HG03571 (cell line): ENCODE measurements around the gene CCM2.
A peak's percentile ranks its signal among the peaks of the same experiment; 100 is the strongest.

Experiments used
- ATAC-seq: cut with Tn5 transposase; IDR thresholded peaks from one replicate; pipeline ENCODE4 v1.9.1; 2021; ENCODE audit not compliant: unreplicated experiment

The CCM2 gene

GRCh38 chr7:45118292-45118691 lies 118.3 kb downstream of the CCM2 start:
- no peak for ATAC-seq

DNA sequence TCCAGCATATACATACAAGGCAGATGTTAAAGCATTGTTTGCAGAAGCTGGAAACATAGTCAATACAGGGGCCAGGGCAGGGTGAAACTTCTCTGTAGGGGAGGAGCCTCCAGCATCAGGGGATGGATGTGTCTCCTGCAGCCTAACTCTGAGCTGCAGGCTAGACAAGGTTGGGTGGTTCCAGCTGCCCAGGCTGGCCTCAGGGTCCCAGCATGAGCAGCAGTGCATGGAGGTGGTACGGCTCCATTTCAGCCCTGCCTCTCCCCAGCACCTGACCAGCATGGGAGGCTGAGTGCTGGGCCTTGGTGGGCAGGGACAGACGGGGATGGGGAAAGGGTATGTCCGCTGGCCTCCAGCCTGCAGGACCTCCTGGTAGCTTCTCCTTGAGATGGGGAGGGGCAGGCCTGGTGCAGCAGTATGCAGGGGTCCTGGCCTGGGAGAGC lies 118.9 kb downstream of the CCM2 start:
- peak; percentile 54 for ATAC-seq

GRCh38 chr7:45119550-45119949 lies 119.5 kb downstream of the CCM2 start:
- no peak for ATAC-seq

- no peak for ATAC-seq
These were observed 123.2 kb downstream of the CCM2 start for GRCh38 chr7:45122975-45123860.

- ATAC-seq: no peak
These were observed 124.1 kb downstream of the CCM2 start for GRCh38 chr7:45123913-45124710.

DNA sequence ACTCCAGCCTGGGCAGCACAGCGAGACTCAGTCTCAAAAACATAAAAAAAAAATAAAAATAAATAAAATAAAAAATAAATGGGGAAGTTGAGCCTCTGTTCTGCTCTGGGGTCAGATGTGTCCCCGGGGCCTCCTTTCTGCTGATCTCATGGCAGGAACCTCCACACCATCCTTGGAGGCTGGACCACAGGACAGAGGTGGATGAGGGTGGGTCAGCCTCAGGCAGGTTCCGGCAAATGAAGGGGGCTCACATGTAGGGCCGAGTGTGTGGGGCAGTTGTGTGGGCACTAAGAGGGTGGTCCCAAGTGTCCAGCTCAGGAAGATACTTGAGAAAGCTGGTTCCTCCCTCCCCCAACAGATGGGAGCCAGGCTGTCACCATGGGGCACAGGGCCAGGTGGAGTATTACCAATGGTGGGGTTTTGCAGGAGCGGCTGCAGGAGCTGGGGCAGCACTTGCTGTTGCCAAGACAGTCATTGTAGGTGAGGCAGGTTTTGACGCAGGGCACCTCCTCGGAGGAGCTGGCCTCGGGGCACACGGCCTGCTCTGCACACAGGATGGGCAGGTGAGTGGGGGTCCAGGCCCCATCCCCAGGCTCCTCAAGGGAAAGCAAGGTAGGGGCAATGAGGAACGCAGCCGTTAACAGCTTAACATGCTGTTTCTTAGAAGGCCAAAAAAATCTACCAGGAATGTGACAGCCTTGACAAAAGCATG lies 125.3 kb downstream of the CCM2 start:
- no peak for ATAC-seq
